Natural killer cell (primary cell): ENCODE results near the gene TIGD7. TPM values are rescaled to one million over a fixed set of nuclear protein-coding genes. Genes with fewer than 3 reads are reported as not detected.

Experiments used
- ATAC-seq, 3 donors: fragments of 150-1000 bp in 2 of 3; fragments of 200-7000 bp in 1 of 3; cut with Tn5 transposase; 1 replicate in 1 of 3; 2 replicates in 2 of 3; pipeline ENCODE4 v1.10.0; 2021; ENCODE audit warnings: mild to moderate bottlenecking in 2 of 3, moderate library complexity in 2 of 3
- DNase-seq, 2 donors: peaks; one replicate each; pipeline versions ENCODE4 v3.0.0 to v3.0.0-alpha.2; 2013 to 2021; ENCODE audit warnings: mixed read lengths in 1 of 2
- H3K27ac ChIP-seq: one replicate; pipeline ENCODE4 v1.5.1; 2013; ENCODE audit warnings: mild to moderate bottlenecking, low read length
- H3K27me3 ChIP-seq: one replicate; pipeline ENCODE4 v1.6.1; 2013; ENCODE audit warnings: low read length; ENCODE audit not compliant: control insufficient read depth, insufficient read depth
- H3K36me3 ChIP-seq: one replicate; pipeline ENCODE4 v1.6.1; 2013; ENCODE audit warnings: low read length; ENCODE audit not compliant: control insufficient read depth, insufficient read depth
- H3K4me1 ChIP-seq: one replicate; pipeline ENCODE4 v1.6.1; 2013; ENCODE audit warnings: low read length; ENCODE audit not compliant: control insufficient read depth, insufficient read depth
- H3K4me3 ChIP-seq: one replicate; pipeline ENCODE4 v1.5.1; 2013; ENCODE audit warnings: low read length
- H3K9me3 ChIP-seq: one replicate; pipeline ENCODE4 v1.6.1; 2013; ENCODE audit warnings: low read length; ENCODE audit not compliant: control insufficient read depth, insufficient read depth
- H3K27ac Mint-ChIP-seq, 2 donors: one replicate each; pipeline ENCODE4 v1.8.0; 2022; ENCODE audit warnings: mild to moderate bottlenecking in 2 of 2, mixed read lengths in 2 of 2, moderate library complexity in 1 of 2
- H3K27me3 Mint-ChIP-seq, 2 donors: one replicate each; pipeline ENCODE4 v1.8.0; 2022; ENCODE audit warnings: low read depth in 2 of 2, mixed read lengths in 2 of 2
- H3K36me3 Mint-ChIP-seq: one replicate; pipeline ENCODE4 v1.8.0; 2022; ENCODE audit warnings: mixed read lengths
- H3K4me1 Mint-ChIP-seq, 2 donors: one replicate each; pipeline ENCODE4 v1.8.0; 2022; ENCODE audit warnings: mixed read lengths in 2 of 2
- H3K4me3 Mint-ChIP-seq: one replicate; pipeline ENCODE4 v1.8.0; 2022; ENCODE audit warnings: mild to moderate bottlenecking, moderate library complexity, mixed read lengths
- H3K9me3 Mint-ChIP-seq, 2 donors: one replicate each; pipeline ENCODE4 v1.8.0; 2022; ENCODE audit warnings: mixed read lengths in 2 of 2
- CTCF ChIP-seq: fragments of 200-600 bp; IDR thresholded peaks from one replicate; pipeline ENCODE4 v1.8.0; 2022; ENCODE audit warnings: antibody characterized with exemption
- WGBS: methylation state at CpG from one replicate; pipeline ENCODE4 v1.1.7; 2013; ENCODE audit warnings: missing lambda C conversion rate; ENCODE audit not compliant: insufficient coverage; 5-methylcytosine and 5-hydroxymethylcytosine counted together
- intact Hi-C: fragments of 100-400 bp; cut with micrococcal nuclease; formaldehyde crosslinking; loops from one replicate; pipeline ENCODE4 v1.14.2; 2022
- total RNA-seq, 4 donors: library from RNA; stranded (reverse); fragments of 120-200 nt in 1 of 4; gene quantifications; one replicate each; pipeline versions ENCODE4 v1.2.3 to v1.2.4, GENCODE V29; 2013 to 2022

Gene TIGD7
- total RNA-seq, 3 donors from 2014 or later (not counting 1 experiment from before 2014, with no cell fraction given): 3.7 to 9.1 (median 3.7) TPM

- Mint-ChIP-seq H3K27me3 (peaks cover 3 to 7% of the 10 kb centered on the region in 2 donors), H3K36me3 (no peaks in the 10 kb centered on the region)
- H3K4me1 ChIP-seq: no peaks in the 10 kb centered on the region
Observed at GRCh38 chr16:3347586-3347985, 42.4 kb upstream of the TIGD7 start.

GRCh38 chr16:3346041-3346440 lies 40.8 kb upstream of the TIGD7 start:
- Mint-ChIP-seq H3K27me3 (peaks cover 3 to 7% of the 10 kb centered on the region in 2 donors), H3K27ac (no peak overlapping the region), H3K9me3 (no peaks in the 10 kb centered on the region), H3K4me1 (no peaks in the 10 kb centered on the region), H3K36me3 (no peaks in the 10 kb centered on the region), H3K4me3 (no peak overlapping the region)
- intact Hi-C loops: no loop called here
- no peak for TF ChIP-seq CTCF
- H3K27me3 ChIP-seq: peaks cover 2% of the 10 kb centered on the region
- H3K27ac ChIP-seq: no peak overlapping the region
- H3K9me3 ChIP-seq: no peaks in the 10 kb centered on the region
- 78% methylated on average over 2 of the region's 2 CpGs for WGBS
- ATAC-seq: no peak
- no peak for DNase-seq
- no peaks in the 10 kb centered on the region for H3K4me1 ChIP-seq
- H3K4me3 ChIP-seq: no peak overlapping the region
- H3K36me3 ChIP-seq: no peaks in the 10 kb centered on the region

More at GRCh38 chr16:3347586-3347985, 42.4 kb upstream of the TIGD7 start:
- DNase-seq (no peak), ATAC-seq (no peak)
- H3K4me3 ChIP-seq: no peak overlapping the region
- H3K9me3 Mint-ChIP-seq: no peaks in the 10 kb centered on the region
- no peaks in the 10 kb centered on the region for H3K36me3 ChIP-seq
- no peak overlapping the region for H3K4me3 Mint-ChIP-seq
- WGBS: 85% methylated on average over 4 of the region's 10 CpGs
- TF ChIP-seq CTCF: no peak
- no peaks in the 10 kb centered on the region for H3K27me3 ChIP-seq
- intact Hi-C loops: no loop called here
- no peak overlapping the region for H3K27ac ChIP-seq
- no peaks in the 10 kb centered on the region for H3K4me1 Mint-ChIP-seq
- H3K9me3 ChIP-seq: no peaks in the 10 kb centered on the region
- no peak overlapping the region for H3K27ac Mint-ChIP-seq

GRCh38 chr16:3328643-3329042 lies 23.4 kb upstream of the TIGD7 start:
- Histone ChIP-seq H3K9me3 (peaks cover 4% of the 10 kb centered on the region), H3K4me1 (no peaks in the 10 kb centered on the region), H3K36me3 (no peaks in the 10 kb centered on the region), H3K27ac (no peak overlapping the region), H3K4me3 (no peak overlapping the region), H3K27me3 (no peaks in the 10 kb centered on the region)
- intact Hi-C loops: no loop called here
- TF ChIP-seq CTCF: no peak
- peaks cover 2 to 4% of the 10 kb centered on the region in 2 donors for H3K9me3 Mint-ChIP-seq
- H3K27me3 Mint-ChIP-seq: no peaks in the 10 kb centered on the region
- H3K36me3 Mint-ChIP-seq: peaks cover 10% of the 10 kb centered on the region
- ATAC-seq: no peak
- 74% methylated on average over 2 of the region's 2 CpGs for WGBS
- no peak overlapping the region for H3K27ac Mint-ChIP-seq
- no peaks in the 10 kb centered on the region for H3K4me1 Mint-ChIP-seq
- DNase-seq: no peak
- H3K4me3 Mint-ChIP-seq: no peak overlapping the region

GRCh38 chr16:3328104-3328503 lies 22.9 kb upstream of the TIGD7 start:
- no peak for ATAC-seq
- H3K27ac ChIP-seq: no peak overlapping the region
- no peaks in the 10 kb centered on the region for H3K36me3 ChIP-seq
- no peak for TF ChIP-seq CTCF
- H3K4me1 ChIP-seq: no peaks in the 10 kb centered on the region
- H3K27me3 ChIP-seq: no peaks in the 10 kb centered on the region
- Mint-ChIP-seq H3K4me1 (no peaks in the 10 kb centered on the region), H3K27me3 (no peaks in the 10 kb centered on the region), H3K4me3 (no peak overlapping the region), H3K27ac (no peak overlapping the region), H3K9me3 (peaks cover 2% of the 10 kb centered on the region in 2 donors), H3K36me3 (peaks cover 10% of the 10 kb centered on the region)
- WGBS: 67% methylated on average over 1 of the region's 3 CpGs
- H3K9me3 ChIP-seq: peaks cover 8% of the 10 kb centered on the region
- intact Hi-C loops: no loop called here
- no peak for DNase-seq
- H3K4me3 ChIP-seq: no peak overlapping the region
